ENCODE data around the gene CSK. TPM values are rescaled to one million over a fixed set of nuclear protein-coding genes. Genes with fewer than 3 reads are reported as not detected.

The CSK gene
- polyA plus RNA-seq, 1 of the 3 experiments (the other 2 are of a cell fraction) = 53.1 TPM

DNA sequence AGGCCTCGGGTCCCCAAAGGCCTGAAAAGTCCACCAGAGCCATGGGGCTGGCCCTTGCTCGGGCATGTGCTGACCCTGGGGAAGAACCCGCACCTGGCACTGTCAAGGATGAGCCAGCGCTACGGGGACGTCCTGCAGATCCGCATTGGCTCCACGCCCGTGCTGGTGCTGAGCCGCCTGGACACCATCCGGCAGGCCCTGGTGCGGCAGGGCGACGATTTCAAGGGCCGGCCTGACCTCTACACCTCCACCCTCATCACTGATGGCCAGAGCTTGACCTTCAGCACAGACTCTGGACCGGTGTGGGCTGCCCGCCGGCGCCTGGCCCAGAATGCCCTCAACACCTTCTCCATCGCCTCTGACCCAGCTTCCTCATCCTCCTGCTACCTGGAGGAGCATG is 32.0 kb upstream of the CSK start:
- POLR2A ChIA-PET = interaction anchor here (0.7 kb wide), 1 partner anchor 118 kb away, joined by 3 read pairs; no protein-coding TSS in a partner anchor
- Histone ChIP-seq H3K36me3 (replicated peaks in 1 of 2; ENCODE audit: control insufficient read depth in 1 of 2, insufficient read depth in 2 of 2, low read length in 1 of 2) (no peaks in the 10 kb centered on the region), H3K4me3 (ENCODE audit: low read depth in 2 of 2, low read length in 1 of 2) (no peak overlapping the region), H3K27me3 (ENCODE audit: insufficient read depth) (no peaks in the 10 kb centered on the region), H3K9me2 (no peaks in the 10 kb centered on the region), H3K9me3 (no peaks in the 10 kb centered on the region), H3K9ac (no peak overlapping the region), H3K79me2 (ENCODE audit: insufficient read depth) (no peaks in the 10 kb centered on the region), H4K20me1 (ENCODE audit: insufficient read depth) (no peaks in the 10 kb centered on the region), H2AFZ (ENCODE audit: low read depth) (no peak overlapping the region), H3F3A (replicated peaks; ENCODE audit: insufficient read depth) (peaks cover 10% of the 10 kb centered on the region), H3K27ac (ENCODE audit: low read depth in 2 of 2, low read length in 1 of 2) (no peak overlapping the region), H3K4me2 (no peak overlapping the region), H3K4me1 (ENCODE audit: control insufficient read depth in 1 of 2, insufficient read depth in 2 of 2, low read depth in 1 of 2, low read length in 1 of 2) (no peaks in the 10 kb centered on the region)
- DNase-seq = no peak
- CTCF ChIA-PET = interaction anchor here (1.4 to 3.3 kb wide), 4 partner anchors 13 to 126 kb away, joined by 3 to 24 read pairs (median 4); no protein-coding TSS in a partner anchor
- 26% methylated on average over 3 of the region's 20 CpGs for WGBS (ENCODE audit: low lambda C conversion rate)
- TF ChIP-seq POLR2AphosphoS5 (IDR thresholded peaks at IDR 0.05; ENCODE audit: low read depth, low read length) (no peak), FOSL2 (IDR thresholded peaks at IDR 0.05; ENCODE audit: borderline replicate concordance, low read depth) (no peak), GABPA (IDR thresholded peaks at IDR 0.05; ENCODE audit: low read depth) (no peak), NRF1 (IDR thresholded peaks at IDR 0.05; ENCODE audit: low read depth, low read length) (no peak), TEAD4 (IDR thresholded peaks at IDR 0.05; ENCODE audit: borderline replicate concordance, insufficient read depth) (no peak), SIN3A (IDR thresholded peaks at IDR 0.05; ENCODE audit: borderline replicate concordance, low read depth, low read length) (no peak), RXRA (IDR thresholded peaks at IDR 0.05; ENCODE audit: borderline replicate concordance, low read depth) (no peak), JUND (IDR thresholded peaks at IDR 0.05) (no peak), FOXJ3 (CRISPR knock-in tag; IDR thresholded peaks at IDR 0.05) (no peak), TCF12 (IDR thresholded peaks at IDR 0.05) (no peak), CHD2 (IDR thresholded peaks at IDR 0.05; ENCODE audit: low read length, partially characterized antibody) (no peak)
- TF ChIP-seq, protein P1, sequence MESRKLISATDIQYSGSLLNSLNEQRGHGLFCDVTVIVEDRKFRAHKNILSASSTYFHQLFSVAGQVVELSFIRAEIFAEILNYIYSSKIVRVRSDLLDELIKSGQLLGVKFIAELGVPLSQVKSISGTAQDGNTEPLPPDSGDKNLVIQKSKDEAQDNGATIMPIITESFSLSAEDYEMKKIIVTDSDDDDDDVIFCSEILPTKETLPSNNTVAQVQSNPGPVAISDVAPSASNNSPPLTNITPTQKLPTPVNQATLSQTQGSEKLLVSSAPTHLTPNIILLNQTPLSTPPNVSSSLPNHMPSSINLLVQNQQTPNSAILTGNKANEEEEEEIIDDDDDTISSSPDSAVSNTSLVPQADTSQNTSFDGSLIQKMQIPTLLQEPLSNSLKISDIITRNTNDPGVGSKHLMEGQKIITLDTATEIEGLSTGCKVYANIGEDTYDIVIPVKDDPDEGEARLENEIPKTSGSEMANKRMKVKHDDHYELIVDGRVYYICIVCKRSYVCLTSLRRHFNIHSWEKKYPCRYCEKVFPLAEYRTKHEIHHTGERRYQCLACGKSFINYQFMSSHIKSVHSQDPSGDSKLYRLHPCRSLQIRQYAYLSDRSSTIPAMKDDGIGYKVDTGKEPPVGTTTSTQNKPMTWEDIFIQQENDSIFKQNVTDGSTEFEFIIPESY (IDR thresholded peaks at IDR 0.05; ENCODE audit: borderline replicate concordance, low read depth) = no peak
- TF ChIP-seq, protein P2, sequence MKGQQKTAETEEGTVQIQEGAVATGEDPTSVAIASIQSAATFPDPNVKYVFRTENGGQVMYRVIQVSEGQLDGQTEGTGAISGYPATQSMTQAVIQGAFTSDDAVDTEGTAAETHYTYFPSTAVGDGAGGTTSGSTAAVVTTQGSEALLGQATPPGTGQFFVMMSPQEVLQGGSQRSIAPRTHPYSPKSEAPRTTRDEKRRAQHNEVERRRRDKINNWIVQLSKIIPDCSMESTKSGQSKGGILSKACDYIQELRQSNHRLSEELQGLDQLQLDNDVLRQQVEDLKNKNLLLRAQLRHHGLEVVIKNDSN (IDR thresholded peaks at IDR 0.05; ENCODE audit: borderline replicate concordance, low read depth) = no peak
- TF ChIP-seq, protein P3, sequence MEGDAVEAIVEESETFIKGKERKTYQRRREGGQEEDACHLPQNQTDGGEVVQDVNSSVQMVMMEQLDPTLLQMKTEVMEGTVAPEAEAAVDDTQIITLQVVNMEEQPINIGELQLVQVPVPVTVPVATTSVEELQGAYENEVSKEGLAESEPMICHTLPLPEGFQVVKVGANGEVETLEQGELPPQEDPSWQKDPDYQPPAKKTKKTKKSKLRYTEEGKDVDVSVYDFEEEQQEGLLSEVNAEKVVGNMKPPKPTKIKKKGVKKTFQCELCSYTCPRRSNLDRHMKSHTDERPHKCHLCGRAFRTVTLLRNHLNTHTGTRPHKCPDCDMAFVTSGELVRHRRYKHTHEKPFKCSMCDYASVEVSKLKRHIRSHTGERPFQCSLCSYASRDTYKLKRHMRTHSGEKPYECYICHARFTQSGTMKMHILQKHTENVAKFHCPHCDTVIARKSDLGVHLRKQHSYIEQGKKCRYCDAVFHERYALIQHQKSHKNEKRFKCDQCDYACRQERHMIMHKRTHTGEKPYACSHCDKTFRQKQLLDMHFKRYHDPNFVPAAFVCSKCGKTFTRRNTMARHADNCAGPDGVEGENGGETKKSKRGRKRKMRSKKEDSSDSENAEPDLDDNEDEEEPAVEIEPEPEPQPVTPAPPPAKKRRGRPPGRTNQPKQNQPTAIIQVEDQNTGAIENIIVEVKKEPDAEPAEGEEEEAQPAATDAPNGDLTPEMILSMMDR (IDR thresholded peaks at IDR 0.05) = no peak
- TF ChIP-seq, protein P4, sequence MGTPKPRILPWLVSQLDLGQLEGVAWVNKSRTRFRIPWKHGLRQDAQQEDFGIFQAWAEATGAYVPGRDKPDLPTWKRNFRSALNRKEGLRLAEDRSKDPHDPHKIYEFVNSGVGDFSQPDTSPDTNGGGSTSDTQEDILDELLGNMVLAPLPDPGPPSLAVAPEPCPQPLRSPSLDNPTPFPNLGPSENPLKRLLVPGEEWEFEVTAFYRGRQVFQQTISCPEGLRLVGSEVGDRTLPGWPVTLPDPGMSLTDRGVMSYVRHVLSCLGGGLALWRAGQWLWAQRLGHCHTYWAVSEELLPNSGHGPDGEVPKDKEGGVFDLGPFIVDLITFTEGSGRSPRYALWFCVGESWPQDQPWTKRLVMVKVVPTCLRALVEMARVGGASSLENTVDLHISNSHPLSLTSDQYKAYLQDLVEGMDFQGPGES (IDR thresholded peaks at IDR 0.05; ENCODE audit: low read depth, low read length) = no peak
- TF ChIP-seq, protein P5, sequence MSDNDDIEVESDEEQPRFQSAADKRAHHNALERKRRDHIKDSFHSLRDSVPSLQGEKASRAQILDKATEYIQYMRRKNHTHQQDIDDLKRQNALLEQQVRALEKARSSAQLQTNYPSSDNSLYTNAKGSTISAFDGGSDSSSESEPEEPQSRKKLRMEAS (IDR thresholded peaks at IDR 0.05; ENCODE audit: low read depth) = no peak
- TF ChIP-seq, protein P6, sequence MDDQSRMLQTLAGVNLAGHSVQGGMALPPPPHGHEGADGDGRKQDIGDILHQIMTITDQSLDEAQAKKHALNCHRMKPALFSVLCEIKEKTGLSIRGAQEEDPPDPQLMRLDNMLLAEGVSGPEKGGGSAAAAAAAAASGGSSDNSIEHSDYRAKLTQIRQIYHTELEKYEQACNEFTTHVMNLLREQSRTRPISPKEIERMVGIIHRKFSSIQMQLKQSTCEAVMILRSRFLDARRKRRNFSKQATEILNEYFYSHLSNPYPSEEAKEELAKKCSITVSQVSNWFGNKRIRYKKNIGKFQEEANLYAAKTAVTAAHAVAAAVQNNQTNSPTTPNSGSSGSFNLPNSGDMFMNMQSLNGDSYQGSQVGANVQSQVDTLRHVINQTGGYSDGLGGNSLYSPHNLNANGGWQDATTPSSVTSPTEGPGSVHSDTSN (IDR thresholded peaks at IDR 0.05) = no peak
